H9 (cell line): ENCODE results near the gene TMEM242. TPM values are rescaled to one million over a fixed set of nuclear protein-coding genes. Genes with fewer than 3 reads are reported as not detected.

ENCODE experiments used
- DNase-seq: peaks from one replicate; pipeline ENCODE4 v3.0.0-alpha.2; 2017
- H2AFZ ChIP-seq: one replicate; pipeline ENCODE4 v1.6.1; 2013; ENCODE audit warnings: mild to moderate bottlenecking, low read length, control low read depth, moderate library complexity
- H2AK5ac ChIP-seq: 2 replicates; pipeline ENCODE4 v1.6.1; 2013; ENCODE audit warnings: low read length, control low read depth, mixed read lengths; ENCODE audit not compliant: insufficient read length
- H2BK120ac ChIP-seq: one replicate; pipeline ENCODE4 v1.6.1; 2013; ENCODE audit warnings: low read depth, mild to moderate bottlenecking, low read length, control low read depth, inconsistent platforms; ENCODE audit not compliant: poor library complexity, severe bottlenecking
- H2BK12ac ChIP-seq: 2 replicates; pipeline ENCODE4 v1.6.1; 2013; ENCODE audit warnings: low read length, control low read depth, mixed read lengths, low read depth; ENCODE audit not compliant: insufficient read length
- H2BK15ac ChIP-seq: 2 replicates; pipeline ENCODE4 v1.6.1; 2013; ENCODE audit warnings: low read depth, low read length, control low read depth
- H2BK20ac ChIP-seq: one replicate; pipeline ENCODE4 v1.6.1; 2013; ENCODE audit warnings: low read depth, mild to moderate bottlenecking, low read length, control low read depth, inconsistent platforms; ENCODE audit not compliant: poor library complexity, severe bottlenecking
- H2BK5ac ChIP-seq: 2 replicates; pipeline ENCODE4 v1.6.1; 2013; ENCODE audit warnings: low read length, control low read depth, mixed read lengths; ENCODE audit not compliant: insufficient read length
- H3K14ac ChIP-seq: 2 replicates; pipeline ENCODE4 v1.6.1; 2013; ENCODE audit warnings: low read length, control low read depth; ENCODE audit not compliant: insufficient read depth
- H3K18ac ChIP-seq: 2 replicates; pipeline ENCODE4 v1.6.1; 2013; ENCODE audit warnings: low read depth, mild to moderate bottlenecking, mixed read lengths, low read length, control low read depth; ENCODE audit not compliant: insufficient read length
- H3K23ac ChIP-seq: 2 replicates; pipeline ENCODE4 v1.6.1; 2013; ENCODE audit warnings: low read length, control low read depth, mixed read lengths, low read depth; ENCODE audit not compliant: insufficient read length
- H3K23me2 ChIP-seq: 2 replicates; pipeline ENCODE4 v1.6.1; 2013; ENCODE audit warnings: low read depth, mild to moderate bottlenecking, mixed read lengths, low read length, control low read depth; ENCODE audit not compliant: insufficient read length, poor library complexity, severe bottlenecking
- H3K27ac ChIP-seq: 2 replicates; pipeline ENCODE4 v1.5.1; 2013; ENCODE audit warnings: low read length, control low read depth, mixed read lengths, low read depth; ENCODE audit not compliant: insufficient read length
- H3K27me3 ChIP-seq: 2 replicates; pipeline ENCODE4 v1.6.1; 2013; ENCODE audit warnings: low read length, control low read depth, inconsistent platforms; ENCODE audit not compliant: insufficient read depth
- H3K4ac ChIP-seq: 2 replicates; pipeline ENCODE4 v1.6.1; 2013; ENCODE audit warnings: low read depth, mild to moderate bottlenecking, control low read depth, inconsistent platforms, low read length, moderate library complexity
- H3K4me1 ChIP-seq: 2 replicates; pipeline ENCODE4 v1.6.1; 2013; ENCODE audit warnings: low read length, control low read depth, inconsistent platforms; ENCODE audit not compliant: insufficient read depth
- H3K4me2 ChIP-seq: 2 replicates; pipeline ENCODE4 v1.6.1; 2013; ENCODE audit warnings: low read length, control low read depth, mixed read lengths; ENCODE audit not compliant: insufficient read length, insufficient read depth
- H3K56ac ChIP-seq: 2 replicates; pipeline ENCODE4 v1.6.1; 2013; ENCODE audit warnings: low read depth, mild to moderate bottlenecking, mixed read lengths, low read length, control low read depth; ENCODE audit not compliant: insufficient read length
- H3K79me1 ChIP-seq: 2 replicates; pipeline ENCODE4 v1.6.1; 2013; ENCODE audit warnings: low read depth, mild to moderate bottlenecking, moderate library complexity, low read length, control low read depth, inconsistent platforms; ENCODE audit not compliant: insufficient read depth, poor library complexity, severe bottlenecking
- H3K79me2 ChIP-seq: 2 replicates; pipeline ENCODE4 v1.6.1; 2013; ENCODE audit warnings: low read length, control low read depth, inconsistent platforms; ENCODE audit not compliant: insufficient read depth
- H3K9ac ChIP-seq: 2 replicates; pipeline ENCODE4 v1.6.1; 2013; ENCODE audit warnings: low read length, control low read depth, mixed read lengths; ENCODE audit not compliant: insufficient read length; ENCODE audit errors: extremely low read depth
- H3K9me3 ChIP-seq: one replicate; pipeline ENCODE4 v1.6.1; 2013; ENCODE audit warnings: low read depth, low read length, inconsistent platforms; ENCODE audit not compliant: control insufficient read depth
- H3T11ph ChIP-seq: one replicate; pipeline ENCODE4 v1.6.1; 2013; ENCODE audit warnings: mild to moderate bottlenecking, low read length, control low read depth, inconsistent platforms
- H4K20me1 ChIP-seq: one replicate; pipeline ENCODE4 v1.6.1; 2013; ENCODE audit not compliant: control insufficient read depth, insufficient read length, insufficient read depth
- H4K5ac ChIP-seq: 2 replicates; pipeline ENCODE4 v1.6.1; 2013; ENCODE audit warnings: low read depth, mild to moderate bottlenecking, mixed read lengths, low read length, control low read depth; ENCODE audit not compliant: insufficient read length
- H4K8ac ChIP-seq: replicated peaks from 2 replicates; pipeline ENCODE4 v1.6.1; 2013; ENCODE audit warnings: low read length, control low read depth, mixed read lengths, low read depth; ENCODE audit not compliant: insufficient read length
- H4K91ac ChIP-seq: 2 replicates; pipeline ENCODE4 v1.6.1; 2013; ENCODE audit warnings: low read depth, mild to moderate bottlenecking, moderate library complexity, mixed read lengths, low read length, control low read depth; ENCODE audit not compliant: insufficient read length
- H3K27ac Mint-ChIP-seq, 3 experiments: 2 replicates in 2 of 3; 3 replicates in 1 of 3; pipeline ENCODE4 v1.8.0; 2020 to 2021; ENCODE audit warnings: mixed read lengths in 3 of 3, mild to moderate bottlenecking in 1 of 3, moderate library complexity in 1 of 3
- H3K27me3 Mint-ChIP-seq: 2 replicates; pipeline ENCODE4 v1.8.0; 2021; ENCODE audit warnings: low read depth, mild to moderate bottlenecking, moderate library complexity, mixed read lengths
- H3K36me3 Mint-ChIP-seq, 3 experiments: 2 replicates in 2 of 3; 3 replicates in 1 of 3; pipeline ENCODE4 v1.8.0; 2020 to 2021; ENCODE audit warnings: low read depth in 3 of 3, mixed read lengths in 3 of 3; ENCODE audit not compliant: insufficient read depth in 1 of 3
- H3K4me1 Mint-ChIP-seq, 2 experiments: 2 replicates each; pipeline ENCODE4 v1.8.0; 2020; ENCODE audit warnings: mixed read lengths in 2 of 2
- H3K4me3 Mint-ChIP-seq, 2 experiments: 2 replicates in 1 of 2; 3 replicates in 1 of 2; pipeline ENCODE4 v1.8.0; 2020 to 2021; ENCODE audit warnings: mild to moderate bottlenecking in 2 of 2, mixed read lengths in 2 of 2, moderate library complexity in 1 of 2
- H3K9me3 Mint-ChIP-seq, 2 experiments: 2 replicates in 1 of 2; 3 replicates in 1 of 2; pipeline ENCODE4 v1.8.0; 2020; ENCODE audit warnings: mild to moderate bottlenecking in 2 of 2, mixed read lengths in 2 of 2, moderate library complexity in 1 of 2
- WGBS: extraction: QIAGEN DNeasy Blood & Tissue Kit; methylation state at CpG from one replicate; pipeline ENCODE4 v1.1.7; 2013; ENCODE audit warnings: missing lambda C conversion rate, low lambda C conversion rate, mixed read lengths; ENCODE audit not compliant: insufficient read length; ENCODE audit errors: extremely low coverage; 5-methylcytosine and 5-hydroxymethylcytosine counted together
- total RNA-seq: library from RNA; stranded (reverse); gene quantifications from 2 replicates; pipeline ENCODE4 v1.2.1, GENCODE V29; 2021
- TF ChIP-seq, protein P1 (sequence below): fragments of 200-600 bp; sonication (generic); conservative IDR thresholded peaks from 3 replicates; pipeline ENCODE4 v1.8.0; 2021; ENCODE audit warnings: antibody characterized with exemption, mild to moderate bottlenecking

Gene TMEM242
- total RNA-seq, 1 experiment from 2014 or later: 10.5 TPM

DNA sequence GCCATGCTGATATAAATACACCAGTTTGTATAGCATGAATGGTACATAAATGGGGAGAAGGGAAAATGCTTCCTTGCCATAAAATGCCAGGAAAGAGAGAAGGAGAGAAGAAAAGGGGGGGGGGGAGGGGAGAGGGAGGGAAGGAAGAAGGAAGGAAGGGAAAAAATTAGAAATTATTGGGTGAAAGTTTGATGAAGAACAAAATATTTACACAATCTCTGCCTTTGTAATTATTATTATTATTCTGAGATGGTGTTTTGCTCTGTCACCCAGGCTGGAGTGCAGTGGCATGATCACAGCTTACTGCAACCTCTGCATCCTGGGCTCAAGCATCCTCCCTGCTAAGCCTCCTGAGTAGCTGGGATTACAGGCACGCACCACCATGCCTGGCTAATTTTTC lies 47.4 kb upstream of the TMEM242 start:
- no peaks in the 10 kb centered on the region for H3K79me1 ChIP-seq
- H3T11ph ChIP-seq: no peak overlapping the region
- H3K23me2 ChIP-seq: no peaks in the 10 kb centered on the region
- H3K9ac ChIP-seq: no peak overlapping the region
- H4K20me1 ChIP-seq: no peaks in the 10 kb centered on the region
- peaks cover 5% of the 10 kb centered on the region; the same call in 1 of the 2 replicates for H3K4me1 ChIP-seq
- no peaks in the 10 kb centered on the region for H3K79me2 ChIP-seq
- H3K18ac ChIP-seq: no peak overlapping the region
- H3K4me1 Mint-ChIP-seq: peaks cover 10 to 15% of the 10 kb centered on the region in 2 experiments
- H3K27ac Mint-ChIP-seq: no peak overlapping the region
- no peak overlapping the region for H2BK15ac ChIP-seq
- no peak for DNase-seq
- no peak overlapping the region for H3K4ac ChIP-seq
- WGBS: no CpG with 5 or more reads among the region's 1 CpG
- H3K4me3 Mint-ChIP-seq: no peak overlapping the region
- no peak overlapping the region for H2BK12ac ChIP-seq
- H4K8ac ChIP-seq: no peak overlapping the region
- H2BK5ac ChIP-seq: no peak overlapping the region
- no peak overlapping the region for H2BK120ac ChIP-seq
- no peak overlapping the region for H2BK20ac ChIP-seq
- no peak overlapping the region for H3K4me2 ChIP-seq
- TF ChIP-seq, protein P1, sequence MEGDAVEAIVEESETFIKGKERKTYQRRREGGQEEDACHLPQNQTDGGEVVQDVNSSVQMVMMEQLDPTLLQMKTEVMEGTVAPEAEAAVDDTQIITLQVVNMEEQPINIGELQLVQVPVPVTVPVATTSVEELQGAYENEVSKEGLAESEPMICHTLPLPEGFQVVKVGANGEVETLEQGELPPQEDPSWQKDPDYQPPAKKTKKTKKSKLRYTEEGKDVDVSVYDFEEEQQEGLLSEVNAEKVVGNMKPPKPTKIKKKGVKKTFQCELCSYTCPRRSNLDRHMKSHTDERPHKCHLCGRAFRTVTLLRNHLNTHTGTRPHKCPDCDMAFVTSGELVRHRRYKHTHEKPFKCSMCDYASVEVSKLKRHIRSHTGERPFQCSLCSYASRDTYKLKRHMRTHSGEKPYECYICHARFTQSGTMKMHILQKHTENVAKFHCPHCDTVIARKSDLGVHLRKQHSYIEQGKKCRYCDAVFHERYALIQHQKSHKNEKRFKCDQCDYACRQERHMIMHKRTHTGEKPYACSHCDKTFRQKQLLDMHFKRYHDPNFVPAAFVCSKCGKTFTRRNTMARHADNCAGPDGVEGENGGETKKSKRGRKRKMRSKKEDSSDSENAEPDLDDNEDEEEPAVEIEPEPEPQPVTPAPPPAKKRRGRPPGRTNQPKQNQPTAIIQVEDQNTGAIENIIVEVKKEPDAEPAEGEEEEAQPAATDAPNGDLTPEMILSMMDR: no peak
- H3K36me3 Mint-ChIP-seq: no peaks in the 10 kb centered on the region
- no peak overlapping the region for H3K23ac ChIP-seq
- H3K27ac ChIP-seq: no peak overlapping the region
- no peak overlapping the region for H4K91ac ChIP-seq
- H3K9me3 ChIP-seq: no peaks in the 10 kb centered on the region
- H2AK5ac ChIP-seq: no peak overlapping the region
- no peak overlapping the region for H2AFZ ChIP-seq
- H4K5ac ChIP-seq: no peak overlapping the region
- H3K27me3 Mint-ChIP-seq: peaks cover 7% of the 10 kb centered on the region
- no peaks in the 10 kb centered on the region for H3K27me3 ChIP-seq
- H3K56ac ChIP-seq: no peak overlapping the region
- H3K9me3 Mint-ChIP-seq: no peaks in the 10 kb centered on the region
- no peak overlapping the region for H3K14ac ChIP-seq
